Body of pancreas (tissue), 4 donors: ENCODE data around the gene ME3. TPM values are rescaled to one million over a fixed set of nuclear protein-coding genes. Genes with fewer than 3 reads are reported as not detected.

Experiments
- ATAC-seq: fragments of 150-250 bp; one replicate; pipeline ENCODE4 v1.9.1; 2016
- DNase-seq, 4 donors: peaks; one replicate each; pipeline ENCODE4 v3.0.0-alpha.2; 2019
- H3K27ac ChIP-seq, 4 donors: fragments of 200-600 bp; sonication (generic); 1 replicate in 3 of 4; 2 replicates in 1 of 4; pipeline versions ENCODE4 v1.5.1 to v1.6.1; 2016 to 2019; ENCODE audit warnings: mild to moderate bottlenecking in 1 of 4, mixed read lengths in 1 of 4, moderate library complexity in 1 of 4
- H3K27me3 ChIP-seq, 2 donors: fragments of 200-600 bp; sonication (generic); one replicate each; pipeline ENCODE4 v1.6.0; 2016; ENCODE audit warnings: mild to moderate bottlenecking in 1 of 2
- H3K36me3 ChIP-seq, 2 donors: fragments of 200-600 bp; sonication (generic); replicated peaks in 1 of 2; 2 replicates each; pipeline ENCODE4 v1.5.1; 2016; ENCODE audit warnings: low read depth in 2 of 2; ENCODE audit not compliant: insufficient read depth in 1 of 2
- H3K4me1 ChIP-seq: fragments of 200-600 bp; sonication (generic); one replicate; pipeline ENCODE4 v1.6.0; 2016
- H3K4me3 ChIP-seq, 2 donors: fragments of 200-600 bp; sonication (generic); 1 replicate in 1 of 2; 2 replicates in 1 of 2; pipeline ENCODE4 v1.5.1; 2016 to 2019
- H3K9me3 ChIP-seq, 3 donors: fragments of 200-600 bp; sonication (generic); 1 replicate in 2 of 3; 2 replicates in 1 of 3; pipeline ENCODE4 v1.5.1; 2016
- POLR2A ChIP-seq, 3 donors: fragments of 450-650 bp; IDR thresholded peaks; one replicate each; pipeline ENCODE4 v1.6.1; 2016; ENCODE audit warnings: antibody characterized with exemption in 3 of 3, mild to moderate bottlenecking in 2 of 3
- WGBS, 2 donors: methylation state at CpG; one replicate each; pipeline ENCODE4 v1.1.5; 2017; 5-methylcytosine and 5-hydroxymethylcytosine counted together
- intact Hi-C: fragments of 100-400 bp; cut with DNase I; formaldehyde crosslinking; loops from one replicate; pipeline ENCODE4 v1.15.1; 2023
- total RNA-seq, 2 donors: library from RNA; depleted of rRNA; stranded (reverse); fragments of >200 nt; gene quantifications; one replicate each; pipeline ENCODE4 v1.1.0, GENCODE V29; 2016
- TF ChIP-seq, protein P1 (sequence below), 7 experiments: fragments of 450-650 bp in 4 of 7; fragments of 200-600 bp in 3 of 7; sonication (generic) in 3 of 7; IDR thresholded peaks; one replicate each; pipeline ENCODE4 v1.5.1; 2016 to 2019; ENCODE audit warnings: antibody characterized with exemption in 7 of 7

The ME3 gene
- total RNA-seq, 2 donors from 2014 or later = 20.8 to 54.7 TPM

DNA sequence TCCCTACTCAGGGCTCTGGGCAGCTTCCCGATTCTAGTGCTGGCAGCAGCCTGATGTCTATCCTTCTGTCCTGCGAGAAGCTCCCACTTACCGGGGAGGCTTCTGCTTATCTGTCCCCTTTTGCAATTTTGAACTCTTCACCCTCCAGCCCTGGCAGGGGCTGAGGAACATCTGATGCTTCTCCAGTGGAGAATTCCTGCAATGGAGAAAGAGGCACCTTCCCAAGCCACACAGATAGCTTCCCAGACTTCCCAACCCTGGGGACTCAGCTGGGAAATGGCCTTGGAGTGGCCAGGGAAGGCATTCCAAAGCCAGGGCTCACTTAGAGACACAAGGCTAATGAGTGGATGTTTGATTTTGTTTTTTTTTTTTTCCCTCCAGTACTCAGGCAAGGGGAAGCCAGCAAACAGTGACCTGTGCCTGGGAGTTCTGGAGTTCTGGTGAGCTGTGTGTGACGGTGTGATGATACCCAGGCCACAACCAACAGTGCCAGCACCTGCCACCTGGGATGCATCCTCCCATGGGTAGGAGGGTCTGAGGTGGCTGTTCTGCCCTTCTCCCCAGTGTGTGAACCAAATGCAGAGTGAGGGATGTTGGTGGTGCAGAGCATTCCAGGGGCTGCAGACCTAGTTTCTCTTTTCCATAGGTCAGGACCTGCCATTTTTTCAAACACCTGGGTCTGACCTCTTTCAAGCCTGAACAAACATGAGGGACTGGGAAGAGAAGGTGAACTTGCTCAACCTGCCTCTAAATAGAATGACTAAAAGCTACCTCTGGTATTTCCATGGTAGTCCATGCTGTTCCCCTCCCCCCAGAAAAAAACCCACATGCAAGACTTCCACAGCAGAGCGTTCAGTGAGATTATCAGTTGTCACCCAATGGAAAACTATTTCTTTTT, 202.7 kb downstream of the ME3 start:
- DNase-seq = no peak
- Histone ChIP-seq H3K27ac (no peak overlapping the region), H3K36me3 (no peaks in the 10 kb centered on the region), H3K4me1 (no peaks in the 10 kb centered on the region), H3K9me3 (no peaks in the 10 kb centered on the region), H3K27me3 (no peaks in the 10 kb centered on the region), H3K4me3 (no peak overlapping the region)
- ATAC-seq = no peak
- intact Hi-C loops = loop anchor here (10.0 kb wide), 1 partner anchor 145 kb away; no protein-coding TSS in a partner anchor
- WGBS, 2 donors = 87 to 90% methylated on average over 5 of the region's 5 CpGs
- TF ChIP-seq, protein P1, sequence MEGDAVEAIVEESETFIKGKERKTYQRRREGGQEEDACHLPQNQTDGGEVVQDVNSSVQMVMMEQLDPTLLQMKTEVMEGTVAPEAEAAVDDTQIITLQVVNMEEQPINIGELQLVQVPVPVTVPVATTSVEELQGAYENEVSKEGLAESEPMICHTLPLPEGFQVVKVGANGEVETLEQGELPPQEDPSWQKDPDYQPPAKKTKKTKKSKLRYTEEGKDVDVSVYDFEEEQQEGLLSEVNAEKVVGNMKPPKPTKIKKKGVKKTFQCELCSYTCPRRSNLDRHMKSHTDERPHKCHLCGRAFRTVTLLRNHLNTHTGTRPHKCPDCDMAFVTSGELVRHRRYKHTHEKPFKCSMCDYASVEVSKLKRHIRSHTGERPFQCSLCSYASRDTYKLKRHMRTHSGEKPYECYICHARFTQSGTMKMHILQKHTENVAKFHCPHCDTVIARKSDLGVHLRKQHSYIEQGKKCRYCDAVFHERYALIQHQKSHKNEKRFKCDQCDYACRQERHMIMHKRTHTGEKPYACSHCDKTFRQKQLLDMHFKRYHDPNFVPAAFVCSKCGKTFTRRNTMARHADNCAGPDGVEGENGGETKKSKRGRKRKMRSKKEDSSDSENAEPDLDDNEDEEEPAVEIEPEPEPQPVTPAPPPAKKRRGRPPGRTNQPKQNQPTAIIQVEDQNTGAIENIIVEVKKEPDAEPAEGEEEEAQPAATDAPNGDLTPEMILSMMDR (IDR thresholded peaks at IDR 0.05) = no peak
- no peak for TF ChIP-seq POLR2A (IDR thresholded peaks at IDR 0.05)

DNA sequence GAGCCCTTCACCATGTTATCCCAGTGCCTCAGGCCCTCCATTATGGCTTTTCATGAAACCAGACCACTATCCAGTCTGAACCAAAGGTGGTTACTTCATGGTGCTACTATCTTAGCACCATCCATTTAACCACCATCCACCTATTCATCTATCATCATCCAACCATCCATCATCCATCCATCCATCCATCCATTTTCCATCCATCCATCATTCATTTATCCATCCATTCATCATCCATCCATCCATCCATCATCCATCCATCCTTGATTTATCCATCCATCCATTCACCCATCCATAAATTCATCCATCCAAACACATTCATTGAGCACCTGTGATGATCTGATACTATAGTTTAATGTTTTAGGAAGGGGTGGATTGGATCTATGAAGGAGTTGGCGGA, 204.2 kb downstream of the ME3 start:
- Histone ChIP-seq H3K27ac (no peak overlapping the region), H3K27me3 (no peaks in the 10 kb centered on the region), H3K4me1 (no peaks in the 10 kb centered on the region), H3K4me3 (no peak overlapping the region), H3K9me3 (no peaks in the 10 kb centered on the region), H3K36me3 (no peaks in the 10 kb centered on the region)
- intact Hi-C loops = loop anchor here (10.0 kb wide), 1 partner anchor 147 kb away; no protein-coding TSS in a partner anchor
- no peak for DNase-seq
- 90 to 97% methylated on average over 1 of the region's 1 CpG for WGBS, 2 donors
- TF ChIP-seq, protein P1 (IDR thresholded peaks at IDR 0.05) = no peak
- no peak for TF ChIP-seq POLR2A (IDR thresholded peaks at IDR 0.05)
- ATAC-seq = no peak

DNA sequence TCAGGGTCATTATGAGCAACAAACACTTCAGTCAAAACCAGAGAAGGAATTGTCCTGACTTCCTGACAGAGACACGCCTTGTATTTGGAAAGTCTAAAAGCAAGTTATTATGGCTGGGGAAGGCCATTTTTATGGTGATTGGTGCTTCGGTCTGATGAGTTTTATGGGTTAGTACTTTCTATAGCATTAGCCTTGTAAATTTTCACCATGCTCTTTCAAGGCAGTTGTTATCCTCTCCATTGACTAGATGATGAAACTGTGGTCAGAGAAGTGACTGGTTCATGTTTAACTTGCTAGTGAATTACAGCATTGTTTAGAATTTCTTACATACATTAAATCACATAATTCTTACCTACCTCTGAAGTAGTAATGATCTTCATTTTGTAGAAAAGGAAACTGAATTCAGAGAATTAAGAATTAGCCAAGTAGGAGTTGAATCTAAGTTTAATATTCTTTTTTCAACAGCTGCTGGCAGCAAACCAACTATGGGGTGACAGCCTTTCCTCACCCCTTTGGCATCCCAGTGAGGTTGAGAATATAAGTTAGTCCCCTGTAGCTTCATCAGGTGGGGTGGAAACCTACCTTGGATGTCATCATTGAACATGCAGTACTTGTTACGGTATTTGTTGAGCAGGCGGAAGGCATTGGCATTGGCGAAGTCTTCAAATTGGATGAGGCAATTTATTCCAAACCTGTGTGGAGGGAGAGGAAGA, 207.8 kb downstream of the ME3 start:
- WGBS, 2 donors = 90 to 96% methylated on average over 5 of the region's 5 CpGs
- Histone ChIP-seq H3K9me3 (no peaks in the 10 kb centered on the region), H3K4me3 (no peak overlapping the region), H3K27me3 (no peaks in the 10 kb centered on the region), H3K27ac (no peak overlapping the region), H3K36me3 (no peaks in the 10 kb centered on the region), H3K4me1 (peaks cover 11% of the 10 kb centered on the region)
- DNase-seq (no peak), ATAC-seq (no peak)
- TF ChIP-seq POLR2A (IDR thresholded peaks at IDR 0.05) = no peak
- TF ChIP-seq, protein P1 (IDR thresholded peaks at IDR 0.05) = no peak
- intact Hi-C loops = loop anchor here (10.0 kb wide), 1 partner anchor 150 kb away; no protein-coding TSS in a partner anchor

DNA sequence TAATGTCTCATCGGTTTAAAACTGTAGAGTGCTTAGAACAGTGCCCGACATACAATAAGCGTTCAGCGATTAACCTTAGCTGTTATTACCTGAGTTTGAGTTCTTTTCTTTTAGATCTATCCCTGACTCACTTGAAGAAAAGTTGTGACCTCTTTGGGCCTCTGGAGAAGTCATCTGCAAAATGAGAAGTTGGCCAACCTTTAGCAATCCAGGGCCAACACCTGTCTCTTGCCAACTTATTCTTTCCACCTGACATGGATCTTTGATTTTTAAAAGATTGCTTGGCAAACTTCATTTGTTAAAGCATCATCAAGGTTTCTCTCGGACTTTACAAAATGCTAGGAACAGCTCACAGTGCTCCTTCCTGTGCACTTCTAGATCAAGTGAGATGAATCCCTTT, 208.5 kb downstream of the ME3 start:
- ATAC-seq (no peak), DNase-seq (no peak)
- Histone ChIP-seq H3K27ac (no peak overlapping the region), H3K4me3 (no peak overlapping the region), H3K27me3 (no peaks in the 10 kb centered on the region), H3K4me1 (peaks cover 15% of the 10 kb centered on the region), H3K36me3 (no peaks in the 10 kb centered on the region), H3K9me3 (no peaks in the 10 kb centered on the region)
- intact Hi-C loops = loop anchor here (10.0 kb wide), 1 partner anchor 151 kb away; no protein-coding TSS in a partner anchor
- TF ChIP-seq, protein P1 (IDR thresholded peaks at IDR 0.05) = no peak
- TF ChIP-seq POLR2A (IDR thresholded peaks at IDR 0.05) = no peak
- WGBS, 2 donors = 82 to 83% methylated on average over 5 of the region's 5 CpGs
